B cell (primary cell): ENCODE results near the gene NOL4. TPM values are rescaled to one million over a fixed set of nuclear protein-coding genes. Genes with fewer than 3 reads are reported as not detected.

Experiments used
- ATAC-seq: fragments of 200-7000 bp; cut with Tn5 transposase; one replicate; pipeline ENCODE4 v1.10.0; 2021; ENCODE audit warnings: low read depth, mild to moderate bottlenecking, moderate number of reproducible peaks, moderate library complexity
- CTCF ChIA-PET: fragments of 350-600 bp; sonication (Branson Sonifier 250); formaldehyde crosslinking; loops from one replicate; lab custom pipeline; 2021; ENCODE audit warnings: antibody characterized with exemption, inconsistent platforms; lab: Charles Lee
- POLR2A ChIA-PET: fragments of 350-600 bp; sonication (Branson Sonifier 250); formaldehyde crosslinking; loops from one replicate; lab custom pipeline; 2021; ENCODE audit warnings: antibody characterized with exemption; lab: Charles Lee
- DNase-seq: peaks from one replicate; pipeline ENCODE4 v3.0.0; 2013
- H2AFZ ChIP-seq: 2 replicates; pipeline ENCODE4 v1.6.1; 2012; ENCODE audit warnings: mild to moderate bottlenecking, low read depth, low read length; ENCODE audit not compliant: insufficient read depth, poor library complexity, severe bottlenecking
- H3K27ac ChIP-seq, 2 donors: 1 replicate in 1 of 2; 2 replicates in 1 of 2; pipeline ENCODE4 v1.5.1; 2012 to 2013; ENCODE audit warnings: low read length in 2 of 2, mild to moderate bottlenecking in 2 of 2, moderate library complexity in 1 of 2
- H3K27me3 ChIP-seq, 4 experiments: fragments of 200-600 bp in 1 of 4; sonication (generic) in 1 of 4; replicated peaks in 1 of 4; 1 replicate in 2 of 4; 2 replicates in 2 of 4; pipeline versions ENCODE4 v1.6.1 to v1.7.0; 2013 to 2016; ENCODE audit warnings: low read length in 3 of 4, mild to moderate bottlenecking in 2 of 4, mixed read lengths in 1 of 4, moderate library complexity in 1 of 4; ENCODE audit not compliant: insufficient read depth in 4 of 4, control insufficient read depth in 3 of 4; ENCODE audit errors: control extremely low read depth in 1 of 4
- H3K36me3 ChIP-seq, 2 experiments: replicated peaks in 1 of 2; 1 replicate in 1 of 2; 2 replicates in 1 of 2; pipeline versions ENCODE4 v1.6.1 to v1.7.1; 2013; ENCODE audit warnings: low read length in 1 of 2; ENCODE audit not compliant: insufficient read depth in 2 of 2, control insufficient read depth in 1 of 2; ENCODE audit errors: control extremely low read depth in 1 of 2, extremely low read depth in 1 of 2
- H3K4me1 ChIP-seq, 2 donors: fragments of 200-600 bp in 1 of 2; sonication (generic) in 1 of 2; 1 replicate in 1 of 2; 2 replicates in 1 of 2; pipeline versions ENCODE4 v1.5.1 to v1.6.1; 2013 to 2017; ENCODE audit warnings: low read length in 2 of 2; ENCODE audit not compliant: control insufficient read depth in 2 of 2, insufficient read depth in 2 of 2
- H3K4me2 ChIP-seq: replicated peaks from 2 replicates; pipeline ENCODE3; 2012; ENCODE audit warnings: mild to moderate bottlenecking, low read depth, low read length; ENCODE audit not compliant: poor library complexity, severe bottlenecking
- H3K4me3 ChIP-seq, 5 experiments: fragments of 200-600 bp in 1 of 5; sonication (generic) in 1 of 5; 1 replicate in 3 of 5; 2 replicates in 2 of 5; pipeline versions ENCODE4 v1.5.1 to v1.7.0; 2011 to 2016; ENCODE audit warnings: low read length in 4 of 5, mild to moderate bottlenecking in 4 of 5, low read depth in 2 of 5, control low read depth in 1 of 5, moderate library complexity in 1 of 5; ENCODE audit not compliant: insufficient read depth in 1 of 5; ENCODE audit errors: control extremely low read depth in 1 of 5, extremely low read depth in 1 of 5
- H3K79me2 ChIP-seq: fragments of 200-600 bp; sonication (generic); one replicate; pipeline ENCODE4 v1.6.0; 2016; ENCODE audit warnings: low read length; ENCODE audit not compliant: control insufficient read depth, insufficient read depth
- H3K9ac ChIP-seq: fragments of 200-600 bp; sonication (generic); 2 replicates; pipeline ENCODE4 v1.6.1; 2017; ENCODE audit warnings: mild to moderate bottlenecking, low read length, moderate library complexity
- H3K9me3 ChIP-seq, 3 donors: one replicate each; pipeline versions ENCODE4 v1.6.1 to v1.7.1; 2013; ENCODE audit warnings: low read length in 2 of 3; ENCODE audit not compliant: control insufficient read depth in 2 of 3, insufficient read depth in 1 of 3; ENCODE audit errors: control extremely low read depth in 1 of 3
- H4K20me1 ChIP-seq: 2 replicates; pipeline ENCODE4 v1.6.0; 2012; ENCODE audit warnings: mild to moderate bottlenecking, low read length; ENCODE audit not compliant: insufficient read depth, control insufficient read depth, poor library complexity, severe bottlenecking
- H3K27ac Mint-ChIP-seq: one replicate; pipeline ENCODE4 v1.8.0; 2021; ENCODE audit warnings: mixed read lengths
- H3K27me3 Mint-ChIP-seq: one replicate; pipeline ENCODE4 v1.8.0; 2021; ENCODE audit warnings: mixed read lengths
- H3K4me1 Mint-ChIP-seq: one replicate; pipeline ENCODE4 v1.8.0; 2021; ENCODE audit warnings: mixed read lengths
- H3K4me3 Mint-ChIP-seq: one replicate; pipeline ENCODE4 v1.8.0; 2021; ENCODE audit warnings: mixed read lengths
- H3K9me3 Mint-ChIP-seq: one replicate; pipeline ENCODE4 v1.8.0; 2022; ENCODE audit warnings: mixed read lengths; ENCODE audit not compliant: insufficient read depth
- CTCF ChIP-seq: fragments of 200-600 bp; IDR thresholded peaks from one replicate; pipeline ENCODE4 v1.8.0; 2022; ENCODE audit warnings: antibody characterized with exemption, mild to moderate bottlenecking
- EZH2 ChIP-seq: IDR thresholded peaks from 2 replicates; pipeline ENCODE4 v1.6.1; 2012; ENCODE audit warnings: borderline replicate concordance, low read depth, mild to moderate bottlenecking, moderate library complexity, low read length; ENCODE audit not compliant: insufficient read depth, poor library complexity, severe bottlenecking
- WGBS: methylation state at CpG from one replicate; pipeline ENCODE4 v1.1.5; 2013; ENCODE audit warnings: missing lambda C conversion rate; ENCODE audit not compliant: insufficient coverage; 5-methylcytosine and 5-hydroxymethylcytosine counted together
- intact Hi-C: fragments of 100-400 bp; cut with micrococcal nuclease; formaldehyde crosslinking; loops from one replicate; pipeline ENCODE4 v1.10.0; 2022
- polyA plus RNA-seq: library from polyadenylated mRNA; depleted of rRNA; stranded (reverse); fragments of >200 nt; gene quantifications from 2 replicates; pipeline ENCODE4 v1.2.3, GENCODE V29; 2012
- total RNA-seq, 2 donors: library from RNA; stranded (reverse); fragments of 120-200 nt in 1 of 2; gene quantifications; 1 replicate in 1 of 2; 2 replicates in 1 of 2; pipeline versions ENCODE4 v1.2.3 to v1.2.4, GENCODE V29; 2013 to 2022

Gene NOL4
- total and polyA plus RNA-seq, 2 donors (not counting 1 experiment from before 2014, with no cell fraction given), result not detected

- Histone ChIP-seq H3K36me3 (no peaks in the 10 kb centered on the region), H2AFZ (no peak overlapping the region), H3K4me3 (no peak overlapping the region), H3K9ac (no peak overlapping the region), H3K9me3 (peaks cover 0 to 17% (median 0%) of the 10 kb centered on the region in 3 donors), H3K4me2 (no peak overlapping the region), H4K20me1 (no peaks in the 10 kb centered on the region), H3K27me3 (peaks cover 0 to 33% (median 8%) of the 10 kb centered on the region in 4 experiments), H3K79me2 (no peaks in the 10 kb centered on the region), H3K4me1 (no peaks in the 10 kb centered on the region), H3K27ac (no peak overlapping the region)
- ChIA-PET CTCF (no interaction called here), POLR2A (no interaction called here)
- no peak overlapping the region for H3K27ac Mint-ChIP-seq
- no peaks in the 10 kb centered on the region for H3K9me3 Mint-ChIP-seq
- peaks cover 53% of the 10 kb centered on the region for H3K27me3 Mint-ChIP-seq
- H3K4me3 Mint-ChIP-seq, result no peak overlapping the region
- intact Hi-C loops, result no loop called here
- ATAC-seq (no peak), DNase-seq (no peak)
- 9% methylated on average over 43 of the region's 51 CpGs for WGBS
- no peak for TF ChIP-seq CTCF
- no peak for TF ChIP-seq EZH2
- H3K4me1 Mint-ChIP-seq, result peaks cover 3% of the 10 kb centered on the region
These were observed 1.4 kb downstream of the NOL4 start for GRCh38 chr18:34223164-34223892.

- Histone ChIP-seq H3K9ac (no peak overlapping the region), H3K36me3 (no peaks in the 10 kb centered on the region), H3K9me3 (peaks cover 0 to 17% (median 0%) of the 10 kb centered on the region in 3 donors), H3K27me3 (peaks cover 0 to 33% (median 8%) of the 10 kb centered on the region in 4 experiments), H3K4me2 (no peak overlapping the region), H2AFZ (no peak overlapping the region), H4K20me1 (no peaks in the 10 kb centered on the region), H3K79me2 (no peaks in the 10 kb centered on the region), H3K27ac (no peak overlapping the region), H3K4me3 (no peak overlapping the region), H3K4me1 (no peaks in the 10 kb centered on the region)
- 8% methylated on average over 53 of the region's 68 CpGs for WGBS
- H3K9me3 Mint-ChIP-seq, result no peaks in the 10 kb centered on the region
- no peak for DNase-seq
- H3K4me3 Mint-ChIP-seq, result no peak overlapping the region
- no peak for TF ChIP-seq CTCF
- TF ChIP-seq EZH2, result no peak
- ChIA-PET CTCF (no interaction called here), POLR2A (no interaction called here)
- intact Hi-C loops, result no loop called here
- H3K4me1 Mint-ChIP-seq, result peaks cover 3% of the 10 kb centered on the region
- H3K27ac Mint-ChIP-seq, result no peak overlapping the region
- peaks cover 58% of the 10 kb centered on the region for H3K27me3 Mint-ChIP-seq
- ATAC-seq, result no peak
These were observed 2.2 kb downstream of the NOL4 start for GRCh38 chr18:34222307-34223163.
